NCI-H2029 (cell line): Measurements from ENCODE around the gene KRTAP15-1.

Experiments used
- DNase-seq: peaks from one replicate; lab custom pipeline; 2025; lab: John Stamatoyannopoulos, UW

The KRTAP15-1 gene

DNA sequence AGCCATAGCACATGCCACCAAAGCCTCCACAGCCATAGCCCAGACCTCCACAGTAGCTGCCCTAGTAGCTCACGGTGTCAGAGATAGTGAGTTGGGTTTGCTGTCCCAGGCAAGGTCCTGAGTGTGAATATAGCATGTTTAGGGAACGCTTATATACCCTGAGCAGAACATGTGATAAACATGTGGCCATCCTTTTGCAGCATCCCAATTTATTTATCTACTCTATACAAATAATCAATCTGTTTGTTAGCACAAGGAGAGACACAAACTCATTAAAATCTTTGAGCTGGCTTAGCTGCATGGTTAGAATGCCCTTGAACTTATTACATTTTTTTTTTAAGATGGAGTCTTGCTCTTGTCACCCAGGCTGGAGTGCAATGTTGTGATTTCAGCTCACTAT, 47.3 kb downstream of the KRTAP15-1 start, which contains the start of gene KRTAP19-2:
KRTAP19-2 (minus strand) TSS at position 101 of the 400 bp plus-strand sequence; CDS start at position 13, 88 bp downstream.
- DNase-seq, result no peak
